Coronary artery (tissue), 2 donors: ENCODE results near the gene FHIT.

ENCODE experiments used
- DNase-seq: peaks from one replicate; pipeline ENCODE4 v3.0.0-alpha.2; 2017; ENCODE audit warnings: low spot score
- H3K27ac ChIP-seq, 2 donors: fragments of 200-600 bp; sonication (generic); one replicate each; pipeline ENCODE4 v1.5.1; 2016 to 2019
- H3K4me3 ChIP-seq: fragments of 200-600 bp; sonication (generic); 2 replicates; pipeline ENCODE4 v1.5.1; 2016; ENCODE audit warnings: mild to moderate bottlenecking, moderate library complexity
- TF ChIP-seq, protein P1 (sequence below): fragments of 200-600 bp; sonication (generic); IDR thresholded peaks from one replicate; pipeline ENCODE4 v1.5.1; 2019; ENCODE audit warnings: antibody characterized with exemption

Gene FHIT

DNA sequence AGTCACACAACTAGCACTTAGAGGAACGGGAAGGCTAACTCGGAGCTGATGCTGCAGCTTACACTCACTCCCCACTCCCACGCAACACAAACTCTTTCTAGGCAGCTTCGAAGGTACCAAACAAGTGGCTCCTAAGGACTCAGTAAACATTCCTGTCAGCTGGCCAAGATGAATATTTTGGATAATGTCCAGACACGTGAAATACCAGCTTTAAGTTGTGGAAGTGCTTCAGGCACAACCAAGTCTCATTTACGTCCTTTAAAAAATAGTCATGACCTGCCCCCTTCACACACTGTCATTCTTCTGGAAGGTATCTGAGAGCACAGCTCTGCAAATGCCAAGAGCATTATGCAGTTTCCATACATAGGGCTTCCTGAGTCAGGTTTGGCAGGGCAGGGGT, 1195.5 kb downstream of the FHIT start:
- no peak overlapping the region for H3K4me3 ChIP-seq
- no peak overlapping the region for H3K27ac ChIP-seq
- no peak for DNase-seq
- TF ChIP-seq, protein P1, sequence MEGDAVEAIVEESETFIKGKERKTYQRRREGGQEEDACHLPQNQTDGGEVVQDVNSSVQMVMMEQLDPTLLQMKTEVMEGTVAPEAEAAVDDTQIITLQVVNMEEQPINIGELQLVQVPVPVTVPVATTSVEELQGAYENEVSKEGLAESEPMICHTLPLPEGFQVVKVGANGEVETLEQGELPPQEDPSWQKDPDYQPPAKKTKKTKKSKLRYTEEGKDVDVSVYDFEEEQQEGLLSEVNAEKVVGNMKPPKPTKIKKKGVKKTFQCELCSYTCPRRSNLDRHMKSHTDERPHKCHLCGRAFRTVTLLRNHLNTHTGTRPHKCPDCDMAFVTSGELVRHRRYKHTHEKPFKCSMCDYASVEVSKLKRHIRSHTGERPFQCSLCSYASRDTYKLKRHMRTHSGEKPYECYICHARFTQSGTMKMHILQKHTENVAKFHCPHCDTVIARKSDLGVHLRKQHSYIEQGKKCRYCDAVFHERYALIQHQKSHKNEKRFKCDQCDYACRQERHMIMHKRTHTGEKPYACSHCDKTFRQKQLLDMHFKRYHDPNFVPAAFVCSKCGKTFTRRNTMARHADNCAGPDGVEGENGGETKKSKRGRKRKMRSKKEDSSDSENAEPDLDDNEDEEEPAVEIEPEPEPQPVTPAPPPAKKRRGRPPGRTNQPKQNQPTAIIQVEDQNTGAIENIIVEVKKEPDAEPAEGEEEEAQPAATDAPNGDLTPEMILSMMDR: no peak

DNA sequence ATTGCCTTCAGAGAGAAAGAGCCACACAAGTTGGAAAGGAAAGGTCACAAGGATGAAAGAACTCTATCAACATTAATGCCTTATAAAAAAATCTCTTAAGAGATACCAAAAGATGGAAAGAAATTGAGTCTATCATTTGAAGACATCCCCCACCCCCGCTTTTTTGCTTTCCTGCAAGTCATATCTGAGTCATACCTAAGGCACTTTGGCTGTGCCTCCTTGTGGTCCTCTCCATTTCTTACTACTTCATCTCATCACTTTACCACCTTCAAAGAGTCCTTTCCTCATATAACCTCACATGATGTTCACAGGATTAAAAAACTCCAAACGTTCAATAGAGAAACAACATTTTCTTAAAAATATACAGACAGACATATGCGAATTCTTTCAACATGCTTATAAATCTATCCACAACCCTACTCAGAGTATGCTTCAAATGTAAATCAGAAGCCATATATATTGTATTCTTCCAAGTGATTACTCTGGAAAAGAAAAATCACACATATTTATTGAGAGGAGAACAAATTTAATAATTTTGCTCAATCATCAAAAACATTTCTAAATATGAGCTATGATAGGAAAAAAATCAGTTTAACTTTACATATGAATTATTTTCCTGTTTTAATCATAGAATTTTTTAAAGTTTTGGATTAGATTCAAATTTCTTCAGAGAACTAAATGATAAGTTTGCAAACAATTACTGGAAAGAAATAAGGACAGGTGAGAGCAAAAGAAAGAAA, 1197.6 kb downstream of the FHIT start:
- TF ChIP-seq, protein P1: no peak
- no peak overlapping the region for H3K4me3 ChIP-seq
- DNase-seq: no peak
- H3K27ac ChIP-seq: no peak overlapping the region

DNA sequence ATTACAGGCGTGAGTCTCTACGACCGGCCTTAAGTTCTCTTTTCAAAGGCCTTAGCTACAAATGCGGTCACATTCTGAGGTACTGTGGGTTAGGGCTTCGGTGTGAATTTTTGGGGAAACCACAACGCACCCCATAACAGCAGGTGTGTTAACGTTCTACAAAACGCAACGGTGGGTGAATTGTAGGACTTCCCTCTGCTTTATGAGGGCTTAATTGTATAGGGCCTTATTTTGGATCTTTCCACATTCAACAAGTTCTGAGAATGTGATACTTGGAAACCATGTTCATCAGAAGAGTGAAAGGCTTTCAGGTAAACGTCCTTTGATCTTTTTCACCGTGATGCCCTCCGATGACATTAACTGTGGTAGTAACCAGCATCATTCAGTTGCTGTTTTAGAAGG, 1202.8 kb downstream of the FHIT start:
- no peak for DNase-seq
- Histone ChIP-seq H3K27ac (no peak overlapping the region), H3K4me3 (no peak overlapping the region)
- TF ChIP-seq, protein P1: no peak

DNA sequence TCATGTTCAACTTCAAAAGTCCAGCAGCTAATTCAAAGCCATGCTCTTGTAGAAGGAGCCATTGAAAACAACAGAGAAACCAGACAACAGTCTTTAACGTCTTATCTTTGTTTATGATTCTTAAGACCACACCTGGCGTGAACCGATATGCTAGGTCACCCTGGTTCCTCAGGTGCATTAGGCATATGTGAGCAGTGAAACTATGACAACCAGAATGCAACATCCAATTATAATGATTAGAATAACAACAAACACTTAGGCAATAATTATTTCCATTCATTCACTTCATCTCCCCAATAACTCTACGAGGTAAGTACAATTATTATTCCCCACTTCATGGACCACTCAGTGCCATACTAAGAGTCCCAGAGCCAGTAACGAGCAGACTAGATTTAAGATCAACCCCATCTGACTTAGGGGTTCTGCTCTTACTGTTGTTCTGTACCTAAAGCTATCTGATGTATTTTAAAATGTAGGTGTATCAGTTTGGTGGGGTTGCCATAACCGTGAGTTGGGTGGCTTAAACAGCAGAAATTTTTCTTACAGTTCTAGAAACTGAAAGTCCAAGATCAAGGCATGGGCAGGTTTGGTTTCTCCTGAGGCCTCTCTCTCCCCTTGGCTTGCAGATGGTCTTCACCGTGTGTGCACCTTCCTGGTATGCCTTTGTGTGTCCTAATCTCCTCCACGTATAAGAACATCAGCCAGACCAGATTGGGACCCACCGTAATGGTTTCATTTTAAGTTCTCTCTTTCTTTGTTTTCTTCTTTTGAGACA, 1203.6 kb downstream of the FHIT start:
- no peak overlapping the region for H3K4me3 ChIP-seq
- no peak overlapping the region for H3K27ac ChIP-seq
- TF ChIP-seq, protein P1: no peak
- DNase-seq: no peak

DNA sequence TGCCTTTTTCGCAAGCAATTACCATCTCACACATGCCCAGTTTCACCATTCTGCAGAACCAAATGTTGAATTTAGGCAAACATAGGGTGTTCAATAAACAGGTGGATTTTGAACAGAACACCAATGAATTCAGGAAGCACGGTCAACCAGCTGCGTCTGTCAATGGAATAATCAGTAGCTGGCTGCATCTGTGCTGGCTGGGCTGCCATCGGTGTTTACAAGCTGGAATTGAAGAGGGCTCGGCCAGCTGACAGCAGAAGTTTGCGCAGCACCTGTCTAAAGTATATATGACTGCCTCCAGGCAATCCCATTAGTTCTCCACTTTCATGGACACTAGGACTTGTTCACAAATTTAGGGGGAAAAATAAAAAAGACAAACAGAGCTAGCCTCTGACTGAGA, 1205.0 kb downstream of the FHIT start:
- TF ChIP-seq, protein P1: no peak
- no peak for DNase-seq
- H3K27ac ChIP-seq: no peak overlapping the region
- no peak overlapping the region for H3K4me3 ChIP-seq

DNA sequence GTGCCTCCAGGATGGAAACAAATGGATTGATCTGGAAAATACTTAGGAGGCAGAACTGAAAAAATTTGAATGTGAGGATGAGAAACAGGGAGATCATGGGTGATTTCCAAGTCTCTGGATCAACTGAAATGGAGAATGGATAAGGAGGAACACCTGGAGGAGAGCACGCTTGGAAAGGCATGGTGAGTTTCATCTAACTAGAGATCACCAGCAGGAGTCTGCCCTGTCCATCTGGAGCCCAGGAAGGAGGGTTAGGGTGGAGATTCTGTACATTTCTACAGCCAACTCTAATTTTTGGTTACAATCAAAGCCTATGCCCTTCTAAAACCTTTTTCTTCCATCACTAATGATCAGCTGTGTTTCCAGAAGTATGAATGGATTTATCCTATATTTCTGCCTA, 1205.6 kb downstream of the FHIT start:
- no peak overlapping the region for H3K4me3 ChIP-seq
- TF ChIP-seq, protein P1: no peak
- H3K27ac ChIP-seq: no peak overlapping the region
- no peak for DNase-seq

DNA sequence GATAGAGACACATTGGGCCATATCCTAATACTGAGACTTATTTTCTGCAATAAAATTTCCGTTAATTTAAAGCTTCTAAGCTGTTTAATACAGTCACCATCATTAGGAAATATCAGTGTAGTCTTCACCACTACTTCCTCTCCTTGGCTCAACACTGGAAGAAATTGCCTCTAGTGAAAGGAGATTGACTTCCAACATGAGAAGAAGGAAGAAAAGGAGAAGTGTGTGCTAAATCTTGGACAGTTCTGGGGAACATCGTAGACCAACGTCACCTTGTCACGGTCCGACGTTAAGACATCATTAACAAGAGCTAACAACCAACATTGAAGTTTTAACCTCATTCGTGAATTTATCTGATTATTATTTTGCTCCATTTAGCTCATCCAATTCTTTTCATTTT, 1214.4 kb downstream of the FHIT start:
- H3K4me3 ChIP-seq: no peak overlapping the region
- no peak overlapping the region for H3K27ac ChIP-seq
- TF ChIP-seq, protein P1: no peak
- no peak for DNase-seq
